WTC11 (cell line): ENCODE results near the gene PDZRN4. TPM values are rescaled to one million over a fixed set of nuclear protein-coding genes. Genes with fewer than 3 reads are reported as not detected.

Experiments
- ATAC-seq: fragments of 200-7000 bp; cut with Tn5 transposase; 2 replicates; pipeline ENCODE4 v1.10.0; 2021; ENCODE audit warnings: mild to moderate bottlenecking, moderate library complexity
- CTCF ChIA-PET: fragments of 300-600 bp; sonication (Branson Sonifier 250); formaldehyde crosslinking; loops from one replicate; lab custom pipeline; 2021; ENCODE audit warnings: antibody characterized with exemption; lab: Charles Lee
- POLR2A ChIA-PET: fragments of 350-600 bp; sonication (Branson Sonifier 250); formaldehyde crosslinking; loops from one replicate; lab custom pipeline; 2021; ENCODE audit warnings: antibody characterized with exemption; lab: Charles Lee
- DNase-seq: peaks from one replicate; pipeline ENCODE4 v3.0.0; 2021; ENCODE audit warnings: low spot score
- H3K27ac Mint-ChIP-seq: 2 replicates; pipeline ENCODE4 v1.8.0; 2021; ENCODE audit warnings: mixed read lengths
- H3K27me3 Mint-ChIP-seq: 2 replicates; pipeline ENCODE4 v1.8.0; 2021; ENCODE audit warnings: low read depth, mild to moderate bottlenecking, moderate library complexity, mixed read lengths
- H3K36me3 Mint-ChIP-seq: 2 replicates; pipeline ENCODE4 v1.8.0; 2021; ENCODE audit warnings: mixed read lengths
- H3K4me1 Mint-ChIP-seq: 2 replicates; pipeline ENCODE4 v1.8.0; 2022; ENCODE audit warnings: mixed read lengths
- H3K4me3 Mint-ChIP-seq: 2 replicates; pipeline ENCODE4 v1.8.0; 2021; ENCODE audit warnings: mild to moderate bottlenecking, moderate library complexity, mixed read lengths
- H3K9me3 Mint-ChIP-seq: 2 replicates; pipeline ENCODE4 v1.8.0; 2021; ENCODE audit warnings: mixed read lengths
- ATF1 ChIP-seq: sonication (generic); formaldehyde crosslinking; IDR thresholded peaks from 2 replicates; pipeline ENCODE4 v1.8.1; 2023; ENCODE audit warnings: mild to moderate bottlenecking, moderate library complexity, missing genetic modification reagents
- ATF6 ChIP-seq: sonication (generic); formaldehyde crosslinking; IDR thresholded peaks from 2 replicates; pipeline ENCODE4 v1.8.1; 2023; ENCODE audit warnings: mild to moderate bottlenecking, missing genetic modification reagents
- CREM ChIP-seq: sonication (generic); formaldehyde crosslinking; IDR thresholded peaks from 2 replicates; pipeline ENCODE4 v1.8.1; 2022; ENCODE audit warnings: mild to moderate bottlenecking, missing genetic modification reagents, moderate library complexity
- ELF4 ChIP-seq: sonication (generic); formaldehyde crosslinking; IDR thresholded peaks from 2 replicates; pipeline ENCODE4 v1.8.1; 2022; ENCODE audit warnings: low read depth, mild to moderate bottlenecking, moderate library complexity, missing genetic modification reagents
- ESRRA ChIP-seq: sonication (generic); formaldehyde crosslinking; IDR thresholded peaks from 2 replicates; pipeline ENCODE4 v1.8.1; 2022; ENCODE audit warnings: mild to moderate bottlenecking, missing genetic modification reagents, borderline replicate concordance
- FOXJ3 ChIP-seq: sonication (generic); formaldehyde crosslinking; IDR thresholded peaks from 2 replicates; pipeline ENCODE4 v1.9.0; 2021; ENCODE audit warnings: missing genetic modification reagents, mild to moderate bottlenecking, borderline replicate concordance
- IRF1 ChIP-seq: sonication (generic); formaldehyde crosslinking; IDR thresholded peaks from 2 replicates; pipeline ENCODE4 v1.8.0; 2023; ENCODE audit warnings: missing genetic modification reagents
- MXD4 ChIP-seq: fragments of 250-450 bp; sonication (Bioruptor Pico); IDR thresholded peaks from 2 replicates; pipeline ENCODE4 v1.8.0; 2021; ENCODE audit warnings: mild to moderate bottlenecking, moderate library complexity, borderline replicate concordance
- NFATC4 ChIP-seq: fragments of 250-450 bp; sonication (Bioruptor Pico); IDR thresholded peaks from 2 replicates; pipeline ENCODE4 v1.9.0; 2021; ENCODE audit warnings: mild to moderate bottlenecking
- NFE2L1 ChIP-seq: sonication (generic); formaldehyde crosslinking; IDR thresholded peaks from 2 replicates; pipeline ENCODE4 v1.8.1; 2023; ENCODE audit warnings: missing genetic modification reagents
- NR1H2 ChIP-seq: sonication (generic); formaldehyde crosslinking; IDR thresholded peaks from 2 replicates; pipeline ENCODE4 v1.9.0; 2021; ENCODE audit warnings: mild to moderate bottlenecking, moderate library complexity, missing genetic modification reagents
- NR2C2 ChIP-seq: sonication (generic); formaldehyde crosslinking; IDR thresholded peaks from 2 replicates; pipeline ENCODE4 v1.8.0; 2022; ENCODE audit warnings: mild to moderate bottlenecking, missing genetic modification reagents
- NR3C1 ChIP-seq: sonication (generic); formaldehyde crosslinking; conservative IDR thresholded peaks from 2 replicates; pipeline ENCODE4 v1.8.1; 2023; ENCODE audit warnings: low read depth, mild to moderate bottlenecking, missing genetic modification reagents
- RELA ChIP-seq: sonication (generic); formaldehyde crosslinking; IDR thresholded peaks from 2 replicates; pipeline ENCODE4 v1.8.1; 2022; ENCODE audit warnings: missing genetic modification reagents, mild to moderate bottlenecking, borderline replicate concordance
- RORB ChIP-seq: fragments of 250-450 bp; sonication (Bioruptor Pico); IDR thresholded peaks from 2 replicates; pipeline ENCODE4 v1.9.0; 2021; ENCODE audit warnings: mild to moderate bottlenecking
- SOX15 ChIP-seq: fragments of 250-450 bp; sonication (Bioruptor Pico); IDR thresholded peaks from 2 replicates; pipeline ENCODE4 v1.9.0; 2021; ENCODE audit warnings: mild to moderate bottlenecking
- TCF7 ChIP-seq: sonication (generic); formaldehyde crosslinking; IDR thresholded peaks from 2 replicates; pipeline ENCODE4 v1.8.0; 2022; ENCODE audit warnings: mild to moderate bottlenecking, low read depth, missing genetic modification reagents, moderate library complexity
- TEAD4 ChIP-seq: sonication (generic); formaldehyde crosslinking; IDR thresholded peaks from 2 replicates; pipeline ENCODE4 v1.8.0; 2022; ENCODE audit warnings: mild to moderate bottlenecking, missing genetic modification reagents
- ZBTB43 ChIP-seq: sonication (generic); formaldehyde crosslinking; IDR thresholded peaks from 2 replicates; pipeline ENCODE4 v1.8.1; 2023; ENCODE audit warnings: mild to moderate bottlenecking, missing genetic modification reagents
- ZNF138 ChIP-seq: sonication (generic); formaldehyde crosslinking; conservative IDR thresholded peaks from 2 replicates; pipeline ENCODE4 v1.8.1; 2022; ENCODE audit warnings: mild to moderate bottlenecking, moderate library complexity, missing genetic modification reagents
- ZNF317 ChIP-seq: sonication (generic); formaldehyde crosslinking; IDR thresholded peaks from 2 replicates; pipeline ENCODE4 v1.8.1; 2023; ENCODE audit warnings: low read depth, mild to moderate bottlenecking, moderate library complexity, missing genetic modification reagents, borderline replicate concordance
- ZNF396 ChIP-seq: fragments of 250-450 bp; sonication (Bioruptor Pico); IDR thresholded peaks from 2 replicates; pipeline ENCODE4 v1.8.0; 2021; ENCODE audit warnings: mild to moderate bottlenecking, moderate library complexity, borderline replicate concordance
- ZNF512 ChIP-seq: sonication (generic); formaldehyde crosslinking; IDR thresholded peaks from 2 replicates; pipeline ENCODE4 v1.8.1; 2022; ENCODE audit warnings: missing genetic modification reagents, borderline replicate concordance
- ZSCAN18 ChIP-seq: fragments of 250-450 bp; sonication (Bioruptor Pico); IDR thresholded peaks from 2 replicates; pipeline ENCODE4 v2.1.2; 2022; ENCODE audit warnings: mild to moderate bottlenecking, moderate library complexity
- total RNA-seq: library from RNA; stranded (reverse); gene quantifications from 3 replicates; pipeline ENCODE4 v1.2.3, GENCODE V29; 2021
- TF ChIP-seq, protein P1 (sequence below): sonication (generic); formaldehyde crosslinking; IDR thresholded peaks from 2 replicates; pipeline ENCODE4 v1.8.1; 2022; ENCODE audit warnings: mild to moderate bottlenecking, missing genetic modification reagents, moderate library complexity, borderline replicate concordance
- TF ChIP-seq, protein P2 (sequence below): sonication (generic); formaldehyde crosslinking; IDR thresholded peaks from 2 replicates; pipeline ENCODE4 v1.8.0; 2023; ENCODE audit warnings: mild to moderate bottlenecking, missing genetic modification reagents

Gene PDZRN4
- total RNA-seq, 1 experiment from 2014 or later, result 0.09 TPM

- Mint-ChIP-seq H3K27ac (no peak overlapping the region), H3K4me3 (no peak overlapping the region), H3K9me3 (no peaks in the 10 kb centered on the region), H3K4me1 (peaks cover 25% of the 10 kb centered on the region), H3K36me3 (no peaks in the 10 kb centered on the region), H3K27me3 (no peaks in the 10 kb centered on the region)
- TF ChIP-seq NFATC4 (no peak), ATF6 (CRISPR knock-in tag) (no peak), ZBTB43 (CRISPR knock-in tag) (no peak), ZNF317 (CRISPR knock-in tag) (no peak), ATF1 (CRISPR knock-in tag) (no peak), NR3C1 (CRISPR knock-in tag) (no peak), NFE2L1 (CRISPR knock-in tag) (no peak), RORB (CRISPR knock-in tag) (no peak), RELA (CRISPR knock-in tag) (no peak), ZNF512 (CRISPR knock-in tag) (no peak), FOXJ3 (no peak), MXD4 (CRISPR knock-in tag) (no peak), SOX15 (CRISPR knock-in tag) (no peak), ESRRA (CRISPR knock-in tag) (no peak)
- TF ChIP-seq, protein P1, sequence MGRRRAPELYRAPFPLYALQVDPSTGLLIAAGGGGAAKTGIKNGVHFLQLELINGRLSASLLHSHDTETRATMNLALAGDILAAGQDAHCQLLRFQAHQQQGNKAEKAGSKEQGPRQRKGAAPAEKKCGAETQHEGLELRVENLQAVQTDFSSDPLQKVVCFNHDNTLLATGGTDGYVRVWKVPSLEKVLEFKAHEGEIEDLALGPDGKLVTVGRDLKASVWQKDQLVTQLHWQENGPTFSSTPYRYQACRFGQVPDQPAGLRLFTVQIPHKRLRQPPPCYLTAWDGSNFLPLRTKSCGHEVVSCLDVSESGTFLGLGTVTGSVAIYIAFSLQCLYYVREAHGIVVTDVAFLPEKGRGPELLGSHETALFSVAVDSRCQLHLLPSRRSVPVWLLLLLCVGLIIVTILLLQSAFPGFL, result no peak
- TF ChIP-seq, protein P2, sequence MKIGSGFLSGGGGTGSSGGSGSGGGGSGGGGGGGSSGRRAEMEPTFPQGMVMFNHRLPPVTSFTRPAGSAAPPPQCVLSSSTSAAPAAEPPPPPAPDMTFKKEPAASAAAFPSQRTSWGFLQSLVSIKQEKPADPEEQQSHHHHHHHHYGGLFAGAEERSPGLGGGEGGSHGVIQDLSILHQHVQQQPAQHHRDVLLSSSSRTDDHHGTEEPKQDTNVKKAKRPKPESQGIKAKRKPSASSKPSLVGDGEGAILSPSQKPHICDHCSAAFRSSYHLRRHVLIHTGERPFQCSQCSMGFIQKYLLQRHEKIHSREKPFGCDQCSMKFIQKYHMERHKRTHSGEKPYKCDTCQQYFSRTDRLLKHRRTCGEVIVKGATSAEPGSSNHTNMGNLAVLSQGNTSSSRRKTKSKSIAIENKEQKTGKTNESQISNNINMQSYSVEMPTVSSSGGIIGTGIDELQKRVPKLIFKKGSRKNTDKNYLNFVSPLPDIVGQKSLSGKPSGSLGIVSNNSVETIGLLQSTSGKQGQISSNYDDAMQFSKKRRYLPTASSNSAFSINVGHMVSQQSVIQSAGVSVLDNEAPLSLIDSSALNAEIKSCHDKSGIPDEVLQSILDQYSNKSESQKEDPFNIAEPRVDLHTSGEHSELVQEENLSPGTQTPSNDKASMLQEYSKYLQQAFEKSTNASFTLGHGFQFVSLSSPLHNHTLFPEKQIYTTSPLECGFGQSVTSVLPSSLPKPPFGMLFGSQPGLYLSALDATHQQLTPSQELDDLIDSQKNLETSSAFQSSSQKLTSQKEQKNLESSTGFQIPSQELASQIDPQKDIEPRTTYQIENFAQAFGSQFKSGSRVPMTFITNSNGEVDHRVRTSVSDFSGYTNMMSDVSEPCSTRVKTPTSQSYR (CRISPR knock-in tag), result no peak
- CTCF ChIA-PET, result no interaction called here
- no peak for DNase-seq
- POLR2A ChIA-PET, result no interaction called here
- ATAC-seq, result no peak; the same call in 1 of the 2 replicates
Observed at GRCh38 chr12:41438854-41439541, 250.9 kb downstream of the PDZRN4 start.

GRCh38 chr12:41439801-41440200 lies 251.7 kb downstream of the PDZRN4 start:
- Mint-ChIP-seq H3K27me3 (no peaks in the 10 kb centered on the region), H3K9me3 (no peaks in the 10 kb centered on the region), H3K4me1 (peaks cover 25% of the 10 kb centered on the region), H3K4me3 (no peak overlapping the region), H3K36me3 (no peaks in the 10 kb centered on the region), H3K27ac (no peak overlapping the region)
- no peak for DNase-seq
- no peak for ATAC-seq
- POLR2A ChIA-PET, result no interaction called here
- CTCF ChIA-PET, result no interaction called here
- TF ChIP-seq NR2C2, result no peak
- no peak for TF ChIP-seq TCF7
- no peak for TF ChIP-seq ZNF396
- no peak for TF ChIP-seq ZNF138 (CRISPR knock-in tag)
- no peak for TF ChIP-seq ZSCAN18 (CRISPR knock-in tag)
- TF ChIP-seq NR1H2, result no peak
- TF ChIP-seq ELF4 (CRISPR knock-in tag), result no peak
- TF ChIP-seq CREM (CRISPR knock-in tag), result no peak
- no peak for TF ChIP-seq TEAD4 (CRISPR knock-in tag)
- TF ChIP-seq IRF1 (CRISPR knock-in tag), result no peak
